ENCODE measurements around the gene GOLGA6L7.
"Not testable (repeated sequence)": the region's sequence is repeated elsewhere in the genome, so short reads cannot be mapped to it uniquely, and the experiment has no call there.

DNA sequence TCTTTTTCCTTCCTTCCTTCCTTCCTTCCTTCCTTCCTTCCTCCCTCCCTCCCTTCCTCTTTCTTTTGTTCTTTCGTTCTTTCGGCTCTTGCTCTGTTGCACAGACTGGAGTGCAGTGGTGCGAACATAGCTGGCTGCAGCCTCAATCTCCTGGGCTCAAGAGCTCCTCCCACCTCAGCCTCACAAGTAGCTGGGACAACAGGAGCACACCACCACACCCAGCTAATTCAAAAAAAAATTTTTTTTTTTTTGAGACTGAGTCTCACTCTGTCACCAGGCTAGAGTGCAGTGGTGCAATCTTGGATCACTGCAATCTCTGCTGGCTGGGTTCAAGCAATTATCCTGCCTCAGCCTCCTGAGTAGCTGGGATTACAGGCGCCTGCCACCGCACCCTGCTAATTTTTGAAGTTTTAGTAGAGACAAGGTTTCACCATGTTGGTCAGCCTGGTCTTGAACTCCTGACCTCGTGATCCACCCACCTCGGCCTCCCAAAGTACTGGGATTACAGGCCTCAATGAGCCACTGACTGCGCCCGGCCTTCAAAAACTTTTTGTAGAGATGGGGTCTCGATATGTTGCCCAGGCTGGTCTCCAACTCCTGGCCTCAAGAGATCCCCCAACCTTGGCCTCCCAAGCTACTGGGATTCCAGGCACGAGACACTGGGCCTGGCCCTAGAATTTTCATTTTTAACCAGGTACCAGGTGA, 13.3 kb upstream of the GOLGA6L7 start:
- not testable (repeated sequence) for TF ChIP-seq EZH2 (IDR thresholded peaks at IDR 0.05; ENCODE audit: insufficient read depth, low read length)
- TF ChIP-seq, protein P1, sequence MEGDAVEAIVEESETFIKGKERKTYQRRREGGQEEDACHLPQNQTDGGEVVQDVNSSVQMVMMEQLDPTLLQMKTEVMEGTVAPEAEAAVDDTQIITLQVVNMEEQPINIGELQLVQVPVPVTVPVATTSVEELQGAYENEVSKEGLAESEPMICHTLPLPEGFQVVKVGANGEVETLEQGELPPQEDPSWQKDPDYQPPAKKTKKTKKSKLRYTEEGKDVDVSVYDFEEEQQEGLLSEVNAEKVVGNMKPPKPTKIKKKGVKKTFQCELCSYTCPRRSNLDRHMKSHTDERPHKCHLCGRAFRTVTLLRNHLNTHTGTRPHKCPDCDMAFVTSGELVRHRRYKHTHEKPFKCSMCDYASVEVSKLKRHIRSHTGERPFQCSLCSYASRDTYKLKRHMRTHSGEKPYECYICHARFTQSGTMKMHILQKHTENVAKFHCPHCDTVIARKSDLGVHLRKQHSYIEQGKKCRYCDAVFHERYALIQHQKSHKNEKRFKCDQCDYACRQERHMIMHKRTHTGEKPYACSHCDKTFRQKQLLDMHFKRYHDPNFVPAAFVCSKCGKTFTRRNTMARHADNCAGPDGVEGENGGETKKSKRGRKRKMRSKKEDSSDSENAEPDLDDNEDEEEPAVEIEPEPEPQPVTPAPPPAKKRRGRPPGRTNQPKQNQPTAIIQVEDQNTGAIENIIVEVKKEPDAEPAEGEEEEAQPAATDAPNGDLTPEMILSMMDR (IDR thresholded peaks at IDR 0.05; ENCODE audit: insufficient read depth, low read depth, low read length), result not testable (repeated sequence)

Data from astrocyte (in vitro differentiated cells and primary cell).